Calu3 (cell line): ENCODE measurements around the gene CACNB4. TPM values are rescaled to one million over a fixed set of nuclear protein-coding genes. Genes with fewer than 3 reads are reported as not detected.

Experiments
- BruUV-seq: library from RNA; stranded (reverse); fragments of 400-500 nt; replicated peaks from 2 replicates; lab custom pipeline; 2021; lab: Mats Ljungman, UMichigan
- CTCF ChIA-PET: fragments of 300-600 bp; sonication (Branson Sonifier 250); formaldehyde crosslinking; loops from one replicate; lab custom pipeline; 2022; ENCODE audit warnings: antibody characterized with exemption; lab: Charles Lee
- DNase-seq: peaks from one replicate; pipeline ENCODE4 v3.0.0; 2022
- H3K27ac Mint-ChIP-seq: one replicate; pipeline ENCODE4 v1.8.0; 2022; ENCODE audit warnings: mixed read lengths; ENCODE audit not compliant: unreplicated experiment
- H3K27me3 Mint-ChIP-seq: one replicate; pipeline ENCODE4 v1.8.0; 2022; ENCODE audit warnings: mixed read lengths; ENCODE audit not compliant: unreplicated experiment
- H3K36me3 Mint-ChIP-seq: one replicate; pipeline ENCODE4 v1.8.0; 2022; ENCODE audit warnings: mild to moderate bottlenecking, moderate library complexity, mixed read lengths; ENCODE audit not compliant: insufficient read depth, unreplicated experiment
- H3K4me1 Mint-ChIP-seq: one replicate; pipeline ENCODE4 v1.8.0; 2022; ENCODE audit warnings: mild to moderate bottlenecking, low read depth, mixed read lengths; ENCODE audit not compliant: unreplicated experiment
- H3K4me3 Mint-ChIP-seq: one replicate; pipeline ENCODE4 v1.8.0; 2022; ENCODE audit warnings: mild to moderate bottlenecking, low read depth, moderate library complexity, mixed read lengths; ENCODE audit not compliant: unreplicated experiment
- H3K9me3 Mint-ChIP-seq: one replicate; pipeline ENCODE4 v1.8.0; 2022; ENCODE audit warnings: low read depth, mixed read lengths; ENCODE audit not compliant: unreplicated experiment
- CTCF ChIP-seq: fragments of 200-600 bp; IDR thresholded peaks from one replicate; pipeline ENCODE4 v1.8.0; 2022; ENCODE audit warnings: antibody characterized with exemption; ENCODE audit not compliant: unreplicated experiment
- intact Hi-C: fragments of 100-400 bp; cut with micrococcal nuclease; formaldehyde crosslinking; loops from one replicate; pipeline ENCODE4 v1.10.0; 2022; ENCODE audit not compliant: unreplicated experiment
- total RNA-seq: library from RNA; stranded (reverse); gene quantifications from 2 replicates; pipeline ENCODE4 v1.2.3, GENCODE V29; 2022

Gene CACNB4
- total RNA-seq, 1 experiment from 2014 or later = 0.33 TPM

- H3K27ac Mint-ChIP-seq = no peak overlapping the region
- BruUV-seq = no TSS peak
- no peaks in the 10 kb centered on the region for H3K9me3 Mint-ChIP-seq
- H3K4me3 Mint-ChIP-seq = no peak overlapping the region
- no peaks in the 10 kb centered on the region for H3K36me3 Mint-ChIP-seq
- intact Hi-C loops = no loop called here
- peaks cover 11% of the 10 kb centered on the region for H3K4me1 Mint-ChIP-seq
- no peak for TF ChIP-seq CTCF
- H3K27me3 Mint-ChIP-seq = peaks cover 42% of the 10 kb centered on the region
- DNase-seq = no peak
- CTCF ChIA-PET = no interaction called here
Measured at GRCh38 chr2:152064001-152064400, 34.8 kb downstream of the CACNB4 start.

GRCh38 chr2:152063325-152063924, 35.4 kb downstream of the CACNB4 start:
- BruUV-seq = no TSS peak
- intact Hi-C loops = no loop called here
- H3K4me1 Mint-ChIP-seq = peaks cover 10% of the 10 kb centered on the region
- no peak for DNase-seq
- peaks cover under 1% of the 10 kb centered on the region for H3K9me3 Mint-ChIP-seq
- H3K27ac Mint-ChIP-seq = no peak overlapping the region
- no peak overlapping the region for H3K4me3 Mint-ChIP-seq
- TF ChIP-seq CTCF = no peak
- no peaks in the 10 kb centered on the region for H3K36me3 Mint-ChIP-seq
- CTCF ChIA-PET = no interaction called here
- peaks cover 47% of the 10 kb centered on the region for H3K27me3 Mint-ChIP-seq

GRCh38 chr2:152062125-152063091, 36.4 kb downstream of the CACNB4 start:
- no peak overlapping the region for H3K4me3 Mint-ChIP-seq

GRCh38 chr2:152061383-152061782, 37.5 kb downstream of the CACNB4 start:
- no peaks in the 10 kb centered on the region for H3K4me1 Mint-ChIP-seq
- H3K36me3 Mint-ChIP-seq = no peaks in the 10 kb centered on the region
- no peak overlapping the region for H3K4me3 Mint-ChIP-seq
- DNase-seq = no peak
- BruUV-seq = no TSS peak
- no peak for TF ChIP-seq CTCF
- H3K9me3 Mint-ChIP-seq = peaks cover 4% of the 10 kb centered on the region
- intact Hi-C loops = no loop called here
- H3K27me3 Mint-ChIP-seq = peaks cover 66% of the 10 kb centered on the region
- no peak overlapping the region for H3K27ac Mint-ChIP-seq
- CTCF ChIA-PET = no interaction called here

More at GRCh38 chr2:152062125-152063091, 36.4 kb downstream of the CACNB4 start:
- no peak overlapping the region for H3K27ac Mint-ChIP-seq
- no peak for TF ChIP-seq CTCF
- peaks cover 58% of the 10 kb centered on the region for H3K27me3 Mint-ChIP-seq
- intact Hi-C loops = no loop called here
- BruUV-seq = no TSS peak
- no peaks in the 10 kb centered on the region for H3K36me3 Mint-ChIP-seq
- H3K9me3 Mint-ChIP-seq = peaks cover 4% of the 10 kb centered on the region
- CTCF ChIA-PET = no interaction called here
- no peak for DNase-seq
- no peaks in the 10 kb centered on the region for H3K4me1 Mint-ChIP-seq
